SK-N-SH (cell line): ENCODE data around the gene NTMT1. TPM values are rescaled to one million over a fixed set of nuclear protein-coding genes. Genes with fewer than 3 reads are reported as not detected.

Experiments used
- CTCF ChIA-PET: fragments of 300-600, 350-600 bp; formaldehyde crosslinking; extraction: SDS; loops from one replicate; lab custom pipeline; 2021; lab: Yijun Ruan, JAX
- POLR2A ChIA-PET: fragments of 350-600 bp; sonication (Branson Sonifier 250); formaldehyde crosslinking; extraction: SDS; loops from one replicate; lab custom pipeline; 2020; ENCODE audit warnings: antibody characterized with exemption, inconsistent platforms; lab: Yijun Ruan, JAX
- DNase-seq: peaks from one replicate; pipeline ENCODE4 v3.0.0; 2012
- H2AFZ ChIP-seq: fragments of 200-600 bp; sonication (generic); 2 replicates; pipeline ENCODE4 v1.8.1; 2016; ENCODE audit warnings: antibody characterized with exemption, mild to moderate bottlenecking, low read depth
- H3F3A ChIP-seq: fragments of 200-600 bp; sonication (generic); replicated peaks from 2 replicates; pipeline ENCODE3; 2016; ENCODE audit warnings: antibody characterized with exemption, mild to moderate bottlenecking; ENCODE audit not compliant: insufficient read depth
- H3K27ac ChIP-seq, 2 experiments: fragments of 200-500 bp in 1 of 2; fragments of 200-600 bp in 1 of 2; sonication (Bioruptor generic) in 1 of 2; sonication (generic), shearing (Covaris generic) in 1 of 2; 2 replicates each; pipeline versions ENCODE4 v1.5.1 to v1.6.1; 2014 to 2016; ENCODE audit warnings: low read depth in 2 of 2, inconsistent platforms in 1 of 2, low read length in 1 of 2, mild to moderate bottlenecking in 1 of 2, mixed read lengths in 1 of 2
- H3K27me3 ChIP-seq: fragments of 200-600 bp; sonication (generic), shearing (Covaris generic); 2 replicates; pipeline ENCODE4 v1.6.1; 2016; ENCODE audit warnings: mixed run types; ENCODE audit not compliant: insufficient read depth
- H3K36me3 ChIP-seq, 2 experiments: fragments of 200-500 bp in 1 of 2; fragments of 200-600 bp in 1 of 2; sonication (Bioruptor generic) in 1 of 2; sonication (generic) in 1 of 2; replicated peaks in 1 of 2; 2 replicates each; pipeline versions ENCODE3 to v1.5.1; 2014 to 2016; ENCODE audit warnings: low read length in 1 of 2, mild to moderate bottlenecking in 1 of 2; ENCODE audit not compliant: insufficient read depth in 2 of 2, control insufficient read depth in 1 of 2
- H3K4me1 ChIP-seq, 2 experiments: fragments of 200-500 bp in 1 of 2; fragments of 200-600 bp in 1 of 2; sonication (Bioruptor generic) in 1 of 2; sonication (generic), shearing (Covaris generic) in 1 of 2; 2 replicates each; pipeline versions ENCODE4 v1.5.1 to v1.6.1; 2014 to 2016; ENCODE audit warnings: low read depth in 1 of 2, low read length in 1 of 2, mixed run types in 1 of 2; ENCODE audit not compliant: insufficient read depth in 2 of 2, control insufficient read depth in 1 of 2
- H3K4me2 ChIP-seq: fragments of 200-600 bp; sonication (generic), shearing (Covaris generic); 2 replicates; pipeline ENCODE4 v1.6.1; 2017; ENCODE audit warnings: mixed run types
- H3K4me3 ChIP-seq, 2 experiments: fragments of 200-500 bp in 1 of 2; fragments of 200-600 bp in 1 of 2; sonication (Bioruptor generic) in 1 of 2; sonication (generic), shearing (Covaris generic) in 1 of 2; 2 replicates each; pipeline versions ENCODE4 v1.5.1 to v1.8.1; 2014 to 2016; ENCODE audit warnings: low read depth in 2 of 2, inconsistent platforms in 1 of 2, low read length in 1 of 2, mild to moderate bottlenecking in 1 of 2, mixed read lengths in 1 of 2, moderate library complexity in 1 of 2
- H3K79me2 ChIP-seq: fragments of 200-600 bp; sonication (generic); 2 replicates; pipeline ENCODE4 v1.8.1; 2017; ENCODE audit warnings: mild to moderate bottlenecking; ENCODE audit not compliant: insufficient read depth
- H3K9ac ChIP-seq: fragments of 200-600 bp; sonication (generic); 2 replicates; pipeline ENCODE4 v1.6.1; 2017; ENCODE audit warnings: mixed run types
- H3K9me2 ChIP-seq: fragments of 200-600 bp; sonication (generic); 2 replicates; pipeline ENCODE4 v1.6.1; 2017; ENCODE audit warnings: mixed run types
- H3K9me3 ChIP-seq: fragments of 200-600 bp; sonication (generic); 2 replicates; pipeline ENCODE4 v1.6.1; 2017; ENCODE audit warnings: mixed run types, mild to moderate bottlenecking, moderate library complexity
- H4K20me1 ChIP-seq: fragments of 200-600 bp; sonication (generic); 2 replicates; pipeline ENCODE4 v1.6.1; 2017; ENCODE audit warnings: mild to moderate bottlenecking, mixed run types; ENCODE audit not compliant: insufficient read depth
- CHD2 ChIP-seq: fragments of 150-350 bp; IDR thresholded peaks from 2 replicates; pipeline ENCODE4 v1.6.1; 2018; ENCODE audit warnings: low read length; ENCODE audit not compliant: partially characterized antibody
- ELF1 ChIP-seq: IDR thresholded peaks from 2 replicates; pipeline ENCODE4 v1.4.0; 2012
- EP300 ChIP-seq, 2 experiments: IDR thresholded peaks; 2 replicates each; pipeline versions ENCODE4 v1.4.0 to v1.6.1; 2012; ENCODE audit warnings: borderline replicate concordance in 1 of 2, low read depth in 1 of 2, low read length in 1 of 2
- EZH2phosphoT487 ChIP-seq: fragments of 200-600 bp; sonication (generic); IDR thresholded peaks from 2 replicates; pipeline ENCODE4 v1.6.1; 2017; ENCODE audit warnings: low read depth, mixed run types, mild to moderate bottlenecking, antibody characterized with exemption, moderate library complexity, borderline replicate concordance
- FOSL2 ChIP-seq: IDR thresholded peaks from 2 replicates; pipeline ENCODE4 v1.4.0; 2012; ENCODE audit warnings: low read depth, mild to moderate bottlenecking, moderate library complexity, borderline replicate concordance
- FOXJ3 ChIP-seq: sonication (generic); formaldehyde crosslinking; IDR thresholded peaks from 2 replicates; pipeline ENCODE4 v1.5.1; 2020; ENCODE audit warnings: mild to moderate bottlenecking, missing genetic modification reagents
- FOXM1 ChIP-seq: IDR thresholded peaks from 2 replicates; pipeline ENCODE4 v1.4.0; 2012; ENCODE audit warnings: low read depth, mild to moderate bottlenecking
- GABPA ChIP-seq: IDR thresholded peaks from 2 replicates; pipeline ENCODE4 v1.4.0; 2012; ENCODE audit warnings: low read depth, mild to moderate bottlenecking
- GATA2 ChIP-seq: sonication (generic); formaldehyde crosslinking; IDR thresholded peaks from 2 replicates; pipeline ENCODE4 v1.5.0; 2020; ENCODE audit warnings: mild to moderate bottlenecking, missing genetic modification reagents
- JUND ChIP-seq: IDR thresholded peaks from 2 replicates; pipeline ENCODE4 v1.4.0; 2012
- MEF2A ChIP-seq: IDR thresholded peaks from 2 replicates; pipeline ENCODE4 v1.4.0; 2012; ENCODE audit warnings: low read depth, borderline replicate concordance
- NFIC ChIP-seq: IDR thresholded peaks from 2 replicates; pipeline ENCODE4 v1.4.0; 2012; ENCODE audit warnings: borderline replicate concordance
- NRF1 ChIP-seq: IDR thresholded peaks from 2 replicates; pipeline ENCODE4 v1.6.1; 2012; ENCODE audit warnings: low read depth, mild to moderate bottlenecking, low read length
- POLR2AphosphoS5 ChIP-seq: IDR thresholded peaks from 2 replicates; pipeline ENCODE4 v1.6.1; 2012; ENCODE audit warnings: low read depth, low read length
- RAD21 ChIP-seq: IDR thresholded peaks from 2 replicates; pipeline ENCODE4 v1.6.1; 2012; ENCODE audit warnings: mild to moderate bottlenecking, low read length
- RCOR1 ChIP-seq: fragments of 150-350 bp; IDR thresholded peaks from 2 replicates; pipeline ENCODE4 v1.6.1; 2017; ENCODE audit warnings: antibody characterized with exemption, low read length
- RFX5 ChIP-seq: IDR thresholded peaks from 2 replicates; pipeline ENCODE4 v1.6.1; 2012; ENCODE audit warnings: mild to moderate bottlenecking, improper control_type of control experiment, low read length
- RXRA ChIP-seq: IDR thresholded peaks from 2 replicates; pipeline ENCODE4 v1.4.0; 2012; ENCODE audit warnings: low read depth, mild to moderate bottlenecking, borderline replicate concordance
- SMC3 ChIP-seq: IDR thresholded peaks from 2 replicates; pipeline ENCODE4 v1.6.1; 2012; ENCODE audit warnings: low read depth, low read length, improper control_type of control experiment
- TAF1 ChIP-seq: IDR thresholded peaks from 2 replicates; pipeline ENCODE4 v1.6.1; 2012; ENCODE audit warnings: low read depth, mild to moderate bottlenecking, low read length, moderate library complexity, borderline replicate concordance
- TCF12 ChIP-seq: IDR thresholded peaks from 2 replicates; pipeline ENCODE4 v1.4.0; 2012
- TEAD4 ChIP-seq: IDR thresholded peaks from 2 replicates; pipeline ENCODE4 v1.4.0; 2012; ENCODE audit warnings: mild to moderate bottlenecking, borderline replicate concordance; ENCODE audit not compliant: insufficient read depth
- YY1 ChIP-seq: IDR thresholded peaks from 2 replicates; pipeline ENCODE4 v1.4.0; 2012; ENCODE audit warnings: low read depth, mild to moderate bottlenecking
- WGBS: methylation state at CpG from one replicate; pipeline ENCODE4 v1.1.6; 2017; ENCODE audit warnings: low lambda C conversion rate; 5-methylcytosine and 5-hydroxymethylcytosine counted together
- polyA plus RNA-seq, 3 experiments: library from polyadenylated mRNA; depleted of rRNA; stranded (reverse); fragments of >200 nt; gene quantifications; 2 replicates each; pipeline ENCODE4 v1.2.3, GENCODE V29; 2012
- TF ChIP-seq, protein P1 (sequence below): IDR thresholded peaks from 2 replicates; pipeline ENCODE4; 2012
- TF ChIP-seq, protein P2 (sequence below): fragments of 150-350 bp; IDR thresholded peaks from 2 replicates; pipeline ENCODE4 v1.6.1; 2017; ENCODE audit warnings: antibody characterized with exemption, low read length, low read depth, borderline replicate concordance
- TF ChIP-seq, protein P3 (sequence below): IDR thresholded peaks from 2 replicates; pipeline ENCODE4 v1.6.1; 2012; ENCODE audit warnings: mild to moderate bottlenecking, low read depth, low read length, moderate library complexity
- TF ChIP-seq, protein P4 (sequence below): IDR thresholded peaks from 2 replicates; pipeline ENCODE4 v1.4.0; 2012; ENCODE audit warnings: low read depth, borderline replicate concordance

Gene NTMT1
- polyA plus RNA-seq, 1 of the 3 experiments (the other 2 are of a cell fraction) = 78.3 TPM

DNA sequence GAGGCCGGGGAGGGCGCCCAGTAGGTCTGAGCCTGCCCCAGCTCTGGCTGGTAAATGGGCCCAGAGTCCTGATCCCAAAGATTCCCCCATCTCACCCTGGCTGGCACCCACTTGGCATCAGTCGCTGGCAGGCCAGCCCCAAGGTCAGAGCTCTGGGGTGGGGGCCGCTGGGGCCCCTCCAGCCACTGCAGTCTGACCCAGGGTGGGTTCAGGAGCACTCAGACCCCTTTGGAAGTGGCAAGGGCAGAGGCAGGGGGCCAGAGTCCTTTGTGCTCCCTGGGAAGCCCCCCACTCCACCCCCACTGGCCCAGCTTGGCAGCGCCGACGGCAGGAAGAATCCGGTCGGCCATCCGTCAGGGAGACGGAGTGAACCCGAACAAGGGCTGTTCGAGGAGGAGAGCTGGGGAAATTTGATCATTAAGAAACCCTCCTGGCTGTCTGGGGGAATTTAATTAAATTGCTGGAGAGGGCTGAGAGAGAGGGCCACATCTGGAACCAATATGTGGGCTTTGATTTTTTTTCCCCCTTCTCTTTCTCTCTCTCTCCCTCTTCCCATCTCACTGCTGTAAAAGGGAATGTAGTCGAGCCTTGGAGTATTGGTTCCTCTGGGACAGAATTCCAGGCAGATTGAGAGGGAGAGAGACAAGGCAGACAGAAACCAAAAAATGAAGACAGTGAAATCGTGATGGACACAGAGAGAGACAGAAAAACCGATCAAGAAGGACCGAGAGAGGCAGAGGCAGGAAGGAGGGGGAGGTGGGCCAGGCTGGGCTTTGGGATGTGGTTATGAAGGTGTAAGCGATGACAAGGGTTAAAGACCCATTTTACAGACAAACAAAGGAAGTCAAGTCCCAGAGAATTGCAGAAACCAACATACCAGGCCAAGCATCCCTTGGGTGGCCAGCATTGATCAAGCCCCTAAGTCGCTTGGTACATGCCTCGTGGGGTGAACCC is 24.0 kb downstream of the NTMT1 start:
- Histone ChIP-seq H3K79me2 (no peaks in the 10 kb centered on the region), H3K9me2 (no peaks in the 10 kb centered on the region), H3K4me1 (peaks cover 0 to 36% of the 10 kb centered on the region in 2 experiments; a peak in 2 of 4 replicates), H3K4me3 (no peak overlapping the region), H3K9me3 (no peaks in the 10 kb centered on the region), H2AFZ (no peak overlapping the region), H3F3A (peaks cover 2% of the 10 kb centered on the region), H3K27me3 (no peaks in the 10 kb centered on the region), H3K36me3 (no peaks in the 10 kb centered on the region), H3K4me2 (no peak overlapping the region), H3K27ac (peak overlapping the region; percentile 33 to 97; a peak in 3 of 4 replicates), H3K9ac (no peak overlapping the region), H4K20me1 (no peaks in the 10 kb centered on the region)
- CTCF ChIA-PET = interaction anchor here (1.1 to 1.4 kb wide), 3 partner anchors 9 to 140 kb away, joined by 3 to 7 read pairs (median 4); no protein-coding TSS in a partner anchor
- 42% methylated on average over 15 of the region's 20 CpGs for WGBS
- peak; percentile 92 for DNase-seq
- POLR2A ChIA-PET = interaction anchor here (0.6 to 1.2 kb wide), 4 partner anchors 27 to 75 kb away, joined by 3 to 4 read pairs (median 4); no protein-coding TSS in a partner anchor
- TF ChIP-seq TEAD4 (no peak), EP300 (IDR thresholded peaks at IDR 0.05; ENCODE audit: borderline replicate concordance in 1 of 2, low read depth in 1 of 2, low read length in 1 of 2) (0 out of 4 replicates have a peak, but pooled peaks of 1 of the 2 experiments have one; percentile 50), SMC3 (no peak), TAF1 (no peak), EZH2phosphoT487 (no peak), NFIC (no peak), GABPA (no peak), POLR2AphosphoS5 (no peak), RAD21 (0 out of 2 replicates have a peak, but pooled peaks have one; percentile 11), TCF12 (peak; percentile 65; the same call in 1 of the 2 replicates), FOXJ3 (CRISPR knock-in tag) (0 out of 2 replicates have a peak, but pooled peaks have one; percentile 13), YY1 (no peak), GATA2 (no peak), FOSL2 (no peak), RCOR1 (peak; percentile 76; the same call in 1 of the 2 replicates), MEF2A (no peak), CHD2 (peak; percentile 16), FOXM1 (no peak), ELF1 (no peak), JUND (no peak), RFX5 (no peak), NRF1 (no peak), RXRA (no peak)
- TF ChIP-seq, protein P1, sequence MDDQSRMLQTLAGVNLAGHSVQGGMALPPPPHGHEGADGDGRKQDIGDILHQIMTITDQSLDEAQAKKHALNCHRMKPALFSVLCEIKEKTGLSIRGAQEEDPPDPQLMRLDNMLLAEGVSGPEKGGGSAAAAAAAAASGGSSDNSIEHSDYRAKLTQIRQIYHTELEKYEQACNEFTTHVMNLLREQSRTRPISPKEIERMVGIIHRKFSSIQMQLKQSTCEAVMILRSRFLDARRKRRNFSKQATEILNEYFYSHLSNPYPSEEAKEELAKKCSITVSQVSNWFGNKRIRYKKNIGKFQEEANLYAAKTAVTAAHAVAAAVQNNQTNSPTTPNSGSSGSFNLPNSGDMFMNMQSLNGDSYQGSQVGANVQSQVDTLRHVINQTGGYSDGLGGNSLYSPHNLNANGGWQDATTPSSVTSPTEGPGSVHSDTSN = no peak
- TF ChIP-seq, protein P2, sequence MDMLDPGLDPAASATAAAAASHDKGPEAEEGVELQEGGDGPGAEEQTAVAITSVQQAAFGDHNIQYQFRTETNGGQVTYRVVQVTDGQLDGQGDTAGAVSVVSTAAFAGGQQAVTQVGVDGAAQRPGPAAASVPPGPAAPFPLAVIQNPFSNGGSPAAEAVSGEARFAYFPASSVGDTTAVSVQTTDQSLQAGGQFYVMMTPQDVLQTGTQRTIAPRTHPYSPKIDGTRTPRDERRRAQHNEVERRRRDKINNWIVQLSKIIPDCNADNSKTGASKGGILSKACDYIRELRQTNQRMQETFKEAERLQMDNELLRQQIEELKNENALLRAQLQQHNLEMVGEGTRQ = no peak
- TF ChIP-seq, protein P3, sequence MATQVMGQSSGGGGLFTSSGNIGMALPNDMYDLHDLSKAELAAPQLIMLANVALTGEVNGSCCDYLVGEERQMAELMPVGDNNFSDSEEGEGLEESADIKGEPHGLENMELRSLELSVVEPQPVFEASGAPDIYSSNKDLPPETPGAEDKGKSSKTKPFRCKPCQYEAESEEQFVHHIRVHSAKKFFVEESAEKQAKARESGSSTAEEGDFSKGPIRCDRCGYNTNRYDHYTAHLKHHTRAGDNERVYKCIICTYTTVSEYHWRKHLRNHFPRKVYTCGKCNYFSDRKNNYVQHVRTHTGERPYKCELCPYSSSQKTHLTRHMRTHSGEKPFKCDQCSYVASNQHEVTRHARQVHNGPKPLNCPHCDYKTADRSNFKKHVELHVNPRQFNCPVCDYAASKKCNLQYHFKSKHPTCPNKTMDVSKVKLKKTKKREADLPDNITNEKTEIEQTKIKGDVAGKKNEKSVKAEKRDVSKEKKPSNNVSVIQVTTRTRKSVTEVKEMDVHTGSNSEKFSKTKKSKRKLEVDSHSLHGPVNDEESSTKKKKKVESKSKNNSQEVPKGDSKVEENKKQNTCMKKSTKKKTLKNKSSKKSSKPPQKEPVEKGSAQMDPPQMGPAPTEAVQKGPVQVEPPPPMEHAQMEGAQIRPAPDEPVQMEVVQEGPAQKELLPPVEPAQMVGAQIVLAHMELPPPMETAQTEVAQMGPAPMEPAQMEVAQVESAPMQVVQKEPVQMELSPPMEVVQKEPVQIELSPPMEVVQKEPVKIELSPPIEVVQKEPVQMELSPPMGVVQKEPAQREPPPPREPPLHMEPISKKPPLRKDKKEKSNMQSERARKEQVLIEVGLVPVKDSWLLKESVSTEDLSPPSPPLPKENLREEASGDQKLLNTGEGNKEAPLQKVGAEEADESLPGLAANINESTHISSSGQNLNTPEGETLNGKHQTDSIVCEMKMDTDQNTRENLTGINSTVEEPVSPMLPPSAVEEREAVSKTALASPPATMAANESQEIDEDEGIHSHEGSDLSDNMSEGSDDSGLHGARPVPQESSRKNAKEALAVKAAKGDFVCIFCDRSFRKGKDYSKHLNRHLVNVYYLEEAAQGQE = no peak
- TF ChIP-seq, protein P4, sequence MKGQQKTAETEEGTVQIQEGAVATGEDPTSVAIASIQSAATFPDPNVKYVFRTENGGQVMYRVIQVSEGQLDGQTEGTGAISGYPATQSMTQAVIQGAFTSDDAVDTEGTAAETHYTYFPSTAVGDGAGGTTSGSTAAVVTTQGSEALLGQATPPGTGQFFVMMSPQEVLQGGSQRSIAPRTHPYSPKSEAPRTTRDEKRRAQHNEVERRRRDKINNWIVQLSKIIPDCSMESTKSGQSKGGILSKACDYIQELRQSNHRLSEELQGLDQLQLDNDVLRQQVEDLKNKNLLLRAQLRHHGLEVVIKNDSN = no peak
